ENCODE measurements around the gene HSPBAP1.

The HSPBAP1 gene, protein sequence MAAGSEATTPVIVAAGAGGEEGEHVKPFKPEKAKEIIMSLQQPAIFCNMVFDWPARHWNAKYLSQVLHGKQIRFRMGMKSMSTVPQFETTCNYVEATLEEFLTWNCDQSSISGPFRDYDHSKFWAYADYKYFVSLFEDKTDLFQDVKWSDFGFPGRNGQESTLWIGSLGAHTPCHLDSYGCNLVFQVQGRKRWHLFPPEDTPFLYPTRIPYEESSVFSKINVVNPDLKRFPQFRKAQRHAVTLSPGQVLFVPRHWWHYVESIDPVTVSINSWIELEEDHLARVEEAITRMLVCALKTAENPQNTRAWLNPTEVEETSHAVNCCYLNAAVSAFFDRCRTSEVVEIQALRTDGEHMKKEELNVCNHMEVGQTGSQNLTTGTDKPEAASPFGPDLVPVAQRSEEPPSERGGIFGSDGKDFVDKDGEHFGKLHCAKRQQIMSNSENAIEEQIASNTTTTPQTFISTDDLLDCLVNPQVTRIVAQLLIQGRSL

DNA sequence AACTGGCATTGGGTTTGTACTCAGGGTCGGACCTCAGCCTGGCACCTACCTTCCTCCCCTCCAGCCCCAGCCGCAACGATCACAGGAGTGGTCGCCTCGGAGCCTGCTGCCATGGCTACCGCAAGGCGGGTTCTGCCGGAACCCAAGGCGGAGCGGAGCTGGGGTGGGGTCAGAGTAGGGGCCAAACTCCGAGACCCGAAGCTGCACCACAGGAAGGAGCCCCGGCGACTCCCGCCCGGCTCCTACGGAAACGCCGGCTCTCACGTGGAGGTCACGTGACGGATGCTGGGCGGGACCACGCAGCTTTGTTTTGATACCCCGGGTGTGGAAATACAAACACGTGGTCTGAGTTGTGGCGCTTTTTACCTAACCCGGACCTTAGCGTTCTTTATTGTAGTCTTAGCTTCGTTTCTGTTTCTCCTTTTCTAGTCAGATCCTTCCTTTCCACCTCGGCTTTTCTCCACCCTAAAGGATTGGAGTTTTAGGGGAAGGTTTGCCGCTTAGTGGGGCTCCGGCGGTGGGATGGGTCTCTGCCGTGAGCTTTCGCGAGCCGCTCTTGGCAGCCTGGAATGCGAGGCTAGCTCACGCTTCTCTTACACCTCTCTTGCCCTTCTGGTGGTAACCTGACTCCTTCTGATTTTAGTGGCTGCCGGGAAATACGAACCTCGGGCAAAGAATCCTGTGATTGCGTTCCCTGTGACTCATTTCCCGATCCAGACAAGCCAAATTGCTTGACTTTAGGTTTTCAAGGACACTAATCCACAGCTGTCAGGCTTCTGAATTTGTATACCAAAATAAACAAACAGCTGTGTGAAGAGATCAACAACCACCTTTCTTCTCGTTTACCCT is at the start of gene HSPBAP1:
HSPBAP1 (minus strand) TSS at position 264 of the 849 bp plus-strand sequence; CDS start at position 113, 151 bp downstream.
- DNase-seq (ENCODE audit: low read depth): peak; percentile 84

DNA sequence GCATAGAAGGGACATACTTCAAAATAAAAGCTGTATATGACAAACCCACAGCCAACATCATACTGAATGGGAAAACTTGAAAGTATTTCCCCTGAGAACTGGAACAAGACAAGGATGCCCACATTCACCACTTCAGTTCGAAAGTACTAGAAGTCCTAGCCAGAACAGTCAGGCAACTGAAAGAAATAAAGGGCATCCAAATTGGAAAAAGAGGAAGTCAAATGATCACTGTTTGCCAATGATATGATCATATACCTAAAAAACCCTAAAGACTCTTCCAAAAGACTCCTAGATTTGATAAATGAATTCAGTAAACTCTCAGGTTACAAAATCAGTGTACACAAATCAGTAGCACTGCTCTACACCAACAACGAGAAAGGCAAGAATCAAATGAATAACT is 42.0 kb upstream of the HSPBAP1 start:
- no peak for DNase-seq (ENCODE audit: low read depth)

DNA sequence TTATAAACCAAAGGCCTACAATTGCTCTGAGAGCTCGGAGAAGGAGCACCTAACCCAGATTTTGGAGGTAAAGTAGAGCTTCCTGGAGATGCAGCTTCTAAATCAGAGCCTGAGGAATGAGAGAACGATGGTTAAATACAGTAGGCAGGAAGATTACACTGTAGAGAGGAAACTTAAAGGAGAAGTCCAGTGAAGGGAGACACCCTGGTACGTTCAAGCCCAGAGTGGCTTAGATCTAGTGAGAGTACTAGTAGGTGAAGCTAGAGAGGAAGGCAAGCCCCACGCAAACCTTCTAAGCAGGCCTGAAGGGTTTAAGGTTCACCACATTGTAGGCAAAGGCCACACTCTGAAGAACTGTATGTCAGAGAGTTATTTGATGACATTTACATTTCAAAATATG is 34.6 kb upstream of the HSPBAP1 start:
- no peak for DNase-seq (ENCODE audit: low read depth)

DNA sequence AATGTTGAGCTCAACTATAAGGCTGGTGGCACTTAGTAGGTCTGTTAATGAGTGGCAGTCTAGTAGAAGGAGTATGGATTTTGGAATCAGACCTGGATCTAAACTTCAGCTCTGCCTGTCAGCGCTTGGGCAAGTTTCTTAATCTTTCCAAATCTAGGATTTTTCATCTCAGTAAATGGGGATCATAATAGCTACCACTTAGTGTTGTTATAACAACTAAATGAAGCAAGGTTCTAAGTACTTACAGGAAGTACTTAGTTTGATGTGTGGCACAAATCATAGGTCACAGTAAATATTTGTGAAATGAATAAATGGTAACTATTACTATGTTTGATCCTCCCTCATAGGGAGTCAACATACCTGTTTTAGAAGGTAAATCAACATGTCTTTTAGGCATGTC is 32.6 kb upstream of the HSPBAP1 start:
- DNase-seq (ENCODE audit: low read depth): no peak

DNA sequence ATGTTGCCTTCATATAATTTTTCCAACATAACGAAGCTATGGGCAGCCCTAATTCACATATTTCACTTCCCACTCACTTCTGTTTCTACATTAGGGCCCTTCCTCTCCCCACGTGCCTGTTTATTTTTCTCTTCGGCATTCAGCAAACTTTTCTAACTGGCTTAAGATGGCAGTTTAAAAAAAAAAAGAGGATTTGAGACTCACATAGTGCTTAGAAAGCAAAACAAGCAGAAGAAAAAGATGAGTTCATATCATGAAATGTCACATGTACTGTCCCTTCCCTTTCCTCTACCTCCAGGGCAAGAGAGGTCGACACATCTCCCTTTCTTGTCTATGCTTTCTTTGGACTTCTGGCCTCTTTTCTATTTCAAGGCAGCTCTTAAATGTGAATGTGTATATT is 31.8 kb upstream of the HSPBAP1 start:
- DNase-seq (ENCODE audit: low read depth): no peak

DNA sequence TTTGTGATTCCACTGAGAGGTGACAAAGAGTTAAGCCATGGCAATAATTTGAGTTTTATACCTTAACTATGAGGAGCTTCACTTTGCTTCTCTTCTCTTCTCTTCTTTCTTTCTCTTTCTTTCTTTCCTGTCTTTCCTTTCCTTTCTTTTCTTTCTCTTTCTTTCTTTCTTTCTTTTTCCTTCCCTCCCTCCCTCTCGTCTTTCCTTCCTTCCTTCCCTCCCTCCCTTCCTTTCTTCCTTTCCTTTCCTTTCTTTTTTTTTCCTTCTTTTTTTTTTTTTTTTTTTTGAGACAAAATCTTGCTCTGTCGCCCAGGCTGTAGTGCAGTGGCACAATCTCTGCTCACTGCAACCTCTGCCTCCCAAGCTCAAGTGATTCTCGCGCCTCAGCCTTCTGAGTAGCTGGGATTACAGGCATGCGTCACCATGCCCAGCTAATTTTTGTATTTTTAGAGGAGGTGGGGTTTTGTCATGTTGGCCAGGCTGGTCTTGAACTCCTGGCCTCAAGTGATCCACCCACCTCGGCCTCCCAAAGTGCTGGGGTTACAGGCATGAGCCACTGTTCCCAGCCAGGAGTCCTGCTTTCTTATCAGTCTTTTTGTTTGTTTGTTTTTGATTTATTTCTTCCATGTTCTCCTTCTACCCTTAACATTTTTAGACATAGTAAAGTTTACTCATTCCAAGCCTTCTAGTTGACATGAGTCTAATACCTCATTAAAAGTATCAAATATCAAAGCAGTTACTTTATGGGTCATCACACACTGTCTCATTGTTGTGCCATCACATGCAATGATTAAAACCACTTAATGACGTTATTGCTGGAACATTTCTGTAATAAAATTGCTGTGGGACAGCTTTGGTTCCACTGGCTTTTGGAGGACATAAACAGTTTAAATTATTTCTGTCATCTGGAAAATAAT is 31.1 kb upstream of the HSPBAP1 start:
- no peak for DNase-seq (ENCODE audit: low read depth)

DNA sequence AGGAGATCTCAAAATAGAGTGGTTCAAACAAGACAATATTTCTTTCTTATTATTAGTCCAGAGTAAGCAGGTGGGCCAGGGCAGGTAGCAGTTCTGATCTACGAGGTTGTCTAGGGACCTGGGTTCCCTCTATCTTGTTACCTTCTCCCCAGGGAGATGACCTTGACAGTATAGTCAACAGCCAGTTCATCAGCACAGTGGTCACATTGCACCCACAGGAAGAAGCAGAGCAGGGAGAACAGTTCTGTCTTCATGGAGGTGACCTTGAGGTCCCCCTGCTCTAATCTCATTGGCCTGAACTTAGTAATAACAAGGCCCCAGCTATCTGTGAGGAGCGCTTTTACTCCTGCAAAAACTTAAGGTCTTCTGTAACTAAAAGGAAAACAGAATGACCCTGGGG is 23.0 kb upstream of the HSPBAP1 start:
- DNase-seq (ENCODE audit: low read depth): no peak

DNA sequence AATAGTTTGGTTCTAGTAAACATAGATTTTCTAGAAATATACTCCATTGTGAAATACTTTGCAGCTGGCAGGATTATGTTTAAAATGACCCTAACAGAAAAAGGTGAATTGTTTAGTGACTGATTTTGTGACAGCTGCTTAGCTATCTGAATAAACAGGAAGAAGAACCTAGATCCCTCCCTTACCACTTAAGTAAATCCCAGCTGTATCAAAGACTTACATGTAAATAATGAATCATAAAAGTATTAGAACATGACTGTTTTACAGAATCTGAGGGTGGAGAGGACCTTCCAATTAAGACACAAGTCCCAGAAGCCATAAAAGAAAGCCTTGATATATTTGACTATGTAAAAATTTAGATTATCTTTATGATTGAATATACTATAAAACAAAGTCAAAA is 17.1 kb upstream of the HSPBAP1 start:
- no peak for DNase-seq (ENCODE audit: low read depth)

DNA sequence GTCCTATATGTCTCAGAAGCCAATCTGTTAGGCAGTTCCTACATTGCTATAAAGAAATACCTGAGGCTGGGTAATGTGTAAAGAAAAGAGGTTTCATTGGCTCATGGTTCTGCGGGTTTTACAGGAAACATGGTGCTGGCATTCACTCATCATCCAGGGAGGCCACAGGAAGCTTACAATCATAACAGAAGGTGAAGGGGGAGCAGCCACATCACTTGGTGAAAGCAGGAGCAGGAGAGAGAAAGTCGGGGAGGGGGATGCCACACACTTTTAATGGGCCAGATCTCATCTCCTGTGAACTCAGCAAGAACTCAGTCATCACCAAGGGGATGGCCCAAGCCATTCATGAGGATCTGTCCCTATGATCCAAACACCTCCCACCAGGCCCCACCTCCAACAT is 10.3 kb upstream of the HSPBAP1 start:
- DNase-seq (ENCODE audit: low read depth): no peak

DNA sequence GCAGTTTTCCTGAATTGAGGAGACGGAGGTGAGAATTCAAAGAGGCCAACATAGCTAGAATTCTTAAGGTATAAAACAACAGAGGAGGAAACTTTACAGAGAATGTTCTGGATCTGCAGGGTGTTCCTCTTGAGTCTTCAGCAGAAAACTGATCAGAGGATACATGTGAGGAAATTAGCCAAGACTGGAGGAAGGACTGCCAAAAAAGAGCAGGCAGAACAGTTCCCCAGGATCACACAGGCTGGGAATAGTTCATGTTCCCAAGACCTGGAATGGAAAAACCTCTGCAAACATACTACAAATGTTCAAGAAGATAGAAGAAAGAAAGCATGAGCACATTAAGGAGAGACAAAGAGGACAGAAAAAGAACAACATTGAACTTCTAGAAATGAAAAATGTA is 8.7 kb upstream of the HSPBAP1 start:
- no peak for DNase-seq (ENCODE audit: low read depth)

DNA sequence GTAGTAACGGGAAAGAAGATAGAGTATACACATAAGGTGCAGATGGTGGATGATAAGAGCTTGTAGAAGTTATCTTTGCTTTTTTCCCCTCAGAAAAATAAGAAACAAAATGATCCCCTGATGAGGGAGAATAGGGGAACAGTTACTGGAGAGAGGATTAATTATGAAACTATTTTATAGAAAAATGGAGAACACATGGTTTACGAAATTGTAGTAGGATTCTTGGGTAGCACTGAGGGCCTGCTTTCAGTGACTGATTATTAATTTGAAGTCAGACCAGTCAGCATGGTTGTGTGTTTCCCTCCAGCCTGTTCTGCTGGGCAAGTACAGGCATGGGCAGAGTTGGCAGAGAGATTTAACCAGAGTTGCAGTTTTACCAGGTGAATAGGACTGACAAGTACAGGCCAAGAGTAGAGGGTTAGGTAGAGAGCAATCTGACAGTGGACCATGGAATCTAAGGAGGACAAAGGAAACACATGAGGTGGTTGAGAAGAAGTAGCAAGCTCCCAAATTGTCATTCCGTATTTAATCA is 7.1 kb upstream of the HSPBAP1 start:
- DNase-seq (ENCODE audit: low read depth): no peak

DNA sequence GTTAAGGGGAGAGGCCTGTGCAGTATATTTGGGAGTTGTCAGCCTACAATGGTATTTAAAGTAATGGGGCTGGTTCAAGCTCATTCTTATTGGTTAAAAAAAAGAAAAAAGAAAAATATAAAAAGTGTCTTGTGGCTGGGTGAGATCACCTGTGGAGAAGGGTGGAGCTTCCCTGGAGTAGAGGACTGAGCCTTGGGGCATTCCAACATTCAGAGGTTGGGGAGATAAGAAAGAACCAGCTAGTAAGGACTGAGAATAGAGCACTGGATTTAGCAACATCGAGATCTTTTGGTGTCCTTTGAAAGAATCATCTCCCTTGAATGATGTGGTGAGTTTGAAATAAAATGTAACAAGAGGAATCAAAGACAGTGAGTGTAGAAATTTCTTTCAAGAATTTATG is 6.4 kb upstream of the HSPBAP1 start:
- DNase-seq (ENCODE audit: low read depth): no peak

DNA sequence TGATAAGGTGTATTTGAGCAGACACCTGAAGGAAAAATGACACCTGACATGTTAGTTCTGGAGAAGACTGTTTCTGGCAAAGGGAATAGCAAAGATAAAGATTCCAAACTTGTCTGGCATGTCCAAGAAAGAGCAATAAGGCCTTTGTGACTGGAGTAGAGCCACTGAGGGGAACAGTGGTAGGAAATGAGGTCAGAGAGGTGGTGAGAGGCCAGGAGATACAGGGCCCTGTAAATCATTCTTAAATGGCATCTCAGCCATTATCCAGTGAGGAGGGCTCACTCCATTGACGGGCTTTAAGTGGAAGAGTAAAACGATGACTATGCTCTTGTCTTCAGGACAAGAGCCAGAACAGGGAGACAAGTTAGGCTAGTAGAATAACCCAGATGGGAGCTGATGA is 5.7 kb upstream of the HSPBAP1 start:
- no peak for DNase-seq (ENCODE audit: low read depth)

DNA sequence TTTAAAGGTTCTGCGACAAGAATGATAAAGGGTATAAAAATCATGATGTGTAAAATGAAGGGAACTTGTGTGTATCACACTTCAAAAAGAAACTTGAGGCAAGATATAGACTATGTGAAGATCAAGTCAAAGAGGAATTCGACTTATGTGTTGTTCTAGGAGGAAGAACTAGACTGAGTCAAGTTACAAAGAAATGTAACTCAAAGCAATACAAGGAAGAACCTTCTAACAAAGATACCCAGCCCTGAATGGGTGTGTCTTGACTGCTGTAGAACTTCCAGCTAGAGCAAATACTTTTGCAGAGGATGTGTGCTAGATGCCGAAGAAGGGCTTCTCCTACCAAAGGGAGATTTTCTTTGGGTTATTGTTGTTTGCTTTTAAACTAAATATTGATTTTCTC is 3.7 kb upstream of the HSPBAP1 start:
- no peak for DNase-seq (ENCODE audit: low read depth)

DNA sequence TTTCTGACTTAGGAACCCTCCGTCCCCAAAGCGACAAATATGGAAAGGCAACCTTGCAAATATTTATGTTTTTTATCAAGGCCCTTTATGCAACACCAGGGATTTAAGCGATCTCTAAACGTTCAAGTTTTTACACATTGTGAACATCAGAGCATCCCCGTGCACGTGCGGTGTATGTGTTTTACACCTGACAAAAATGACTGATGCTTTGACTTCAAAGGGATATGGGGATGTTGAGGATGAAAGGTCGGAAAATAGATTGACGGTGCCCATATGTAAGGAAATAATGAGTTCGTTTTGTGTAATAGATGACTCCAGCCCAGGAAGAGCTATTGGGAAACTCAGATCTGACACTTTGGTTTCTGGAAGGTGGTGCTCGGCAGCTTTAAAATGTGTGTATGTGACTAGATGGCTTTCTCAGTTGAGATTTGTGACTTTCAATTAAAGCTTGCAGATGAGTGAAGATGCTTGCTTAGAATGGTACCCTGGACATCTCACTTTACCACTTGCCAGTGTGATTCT is 2.1 kb upstream of the HSPBAP1 start:
- DNase-seq (ENCODE audit: low read depth): no peak

DNA sequence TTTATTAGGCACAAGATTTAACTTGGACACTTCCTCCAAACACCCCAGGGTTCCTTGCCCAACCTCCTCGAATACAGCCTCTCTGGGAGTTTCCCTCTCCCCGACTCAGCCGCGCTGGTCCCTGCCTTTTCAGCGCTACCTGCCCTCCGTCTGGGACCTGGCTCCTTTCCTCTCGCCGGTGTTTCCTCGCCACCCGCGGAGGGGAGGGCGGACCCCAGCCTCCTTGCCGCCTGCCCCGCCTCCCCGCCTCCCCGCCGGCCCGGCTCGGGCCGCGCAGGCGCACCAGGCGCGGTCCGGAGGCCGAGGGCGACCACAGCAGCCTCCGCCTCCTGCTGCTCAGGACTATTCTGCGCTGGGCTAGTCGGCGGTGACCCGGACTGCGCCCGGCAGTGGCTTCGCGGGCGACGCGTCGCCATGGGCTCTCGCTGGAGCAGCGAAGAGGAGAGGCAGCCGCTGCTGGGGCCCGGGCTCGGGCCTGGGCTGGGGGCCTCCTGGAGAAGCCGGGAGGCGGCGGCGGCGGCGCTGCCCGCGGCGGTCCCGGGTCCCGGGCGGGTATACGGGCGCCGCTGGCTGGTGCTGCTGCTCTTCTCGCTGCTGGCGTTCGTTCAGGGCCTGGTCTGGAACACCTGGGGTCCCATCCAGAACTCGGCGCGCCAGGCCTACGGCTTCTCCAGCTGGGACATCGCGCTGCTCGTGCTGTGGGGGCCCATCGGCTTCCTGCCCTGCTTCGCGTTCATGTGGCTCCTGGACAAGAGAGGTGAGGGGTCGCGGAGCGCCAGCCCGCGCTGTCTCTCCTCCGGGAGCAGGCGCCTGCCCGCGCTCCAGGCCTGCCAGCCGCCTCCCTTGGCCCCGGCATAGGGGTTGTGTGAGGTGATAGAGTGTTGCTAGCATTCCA is 1.4 kb upstream of the HSPBAP1 start, which contains the start of gene SLC49A4:
SLC49A4 (plus strand) TSS at position 291 of the 895 bp plus-strand sequence; CDS start at position 415, 124 bp downstream.
- DNase-seq (ENCODE audit: low read depth): peak; percentile 61

DNA sequence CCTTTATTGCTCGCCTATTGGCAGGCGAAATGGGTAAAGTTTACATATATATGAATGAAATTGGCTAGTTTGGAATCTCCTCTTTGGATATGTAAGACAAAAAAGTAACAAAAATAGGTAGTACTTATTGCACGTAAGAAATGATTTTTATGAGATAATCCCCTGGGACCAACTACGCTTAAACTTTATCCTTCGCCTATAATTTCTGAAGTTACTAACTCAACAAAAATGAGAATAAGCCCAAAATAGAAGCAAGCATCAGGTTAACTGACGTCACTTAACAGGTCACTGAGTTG is 800 bp upstream of the HSPBAP1 start:
- no peak for DNase-seq (ENCODE audit: low read depth)

DNA sequence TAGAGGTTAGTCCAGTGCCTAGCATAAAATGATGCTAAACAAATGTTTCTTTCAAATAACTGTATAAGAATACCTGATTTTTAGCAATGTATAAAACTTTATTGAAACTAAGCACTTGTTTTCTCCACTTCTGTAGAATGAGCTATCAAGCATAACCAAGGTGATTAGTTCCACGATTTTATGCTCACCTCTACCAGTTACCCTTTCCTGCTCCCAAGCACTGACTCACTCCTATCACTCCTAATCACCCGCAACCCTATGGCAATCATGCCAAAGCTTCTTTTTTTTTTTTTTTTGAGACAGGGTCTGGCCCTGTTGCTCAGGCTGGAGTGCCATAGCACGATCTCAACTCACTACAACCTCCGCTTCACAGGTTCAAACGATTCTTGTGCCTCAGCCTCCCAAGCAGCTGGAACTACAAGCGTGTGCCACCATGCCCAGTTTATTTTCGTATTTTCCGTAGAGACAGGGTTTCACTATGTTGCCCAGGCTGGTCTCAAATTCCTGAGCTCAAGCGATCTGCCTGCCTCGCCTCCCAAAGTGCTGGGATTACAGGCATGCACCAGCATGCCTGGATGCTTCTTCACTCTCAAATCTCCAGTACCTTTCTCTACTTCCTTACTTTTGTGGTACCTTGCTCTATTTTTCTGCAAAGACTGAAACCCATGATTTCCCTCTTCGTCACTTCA is 3.9 kb downstream of the HSPBAP1 start:
- DNase-seq (ENCODE audit: low read depth): no peak

DNA sequence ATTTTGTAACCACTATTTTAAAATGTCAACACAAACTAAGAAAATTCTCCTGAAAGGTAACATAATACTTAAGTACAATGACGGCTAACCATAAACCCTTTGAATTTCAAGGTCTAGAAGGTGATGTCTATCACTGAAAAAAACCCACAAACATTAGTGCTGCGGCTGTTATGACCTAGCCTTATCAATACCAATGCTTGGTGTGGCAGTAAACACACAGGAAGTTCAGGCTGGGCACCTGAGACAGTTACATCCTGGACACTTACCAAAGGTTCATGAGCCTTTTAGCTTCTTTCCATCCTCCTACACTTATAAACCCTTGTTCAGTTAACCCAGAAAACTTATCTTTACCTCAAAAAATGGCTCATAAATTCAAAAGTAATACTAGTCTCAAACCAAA is 5.8 kb downstream of the HSPBAP1 start:
- DNase-seq (ENCODE audit: low read depth): no peak

DNA sequence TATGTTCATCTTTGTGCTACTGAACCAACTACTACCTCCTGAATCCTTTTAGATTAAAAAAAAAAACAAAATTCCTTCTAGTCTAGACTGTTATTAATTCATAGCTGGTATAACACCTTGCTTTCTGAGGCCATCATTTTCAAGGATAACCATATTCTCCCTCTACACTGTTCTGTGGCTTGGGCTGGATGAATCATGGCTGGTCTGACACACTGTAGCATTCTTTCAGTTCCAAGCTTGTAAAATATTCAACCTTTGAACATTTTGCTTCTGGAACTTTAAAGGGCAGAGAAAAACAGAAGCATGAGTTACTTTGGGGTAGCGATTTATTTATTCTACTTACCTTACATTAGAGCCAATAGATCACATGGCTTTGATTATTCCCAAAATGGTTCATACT is 7.6 kb downstream of the HSPBAP1 start:
- DNase-seq (ENCODE audit: low read depth): no peak
